Hepatocyte (in vitro differentiated cells): Measurements from ENCODE around the gene CASR. TPM values are rescaled to one million over a fixed set of nuclear protein-coding genes. Genes with fewer than 3 reads are reported as not detected.

Experiments used
- DNase-seq: peaks from one replicate; pipeline ENCODE4 v3.0.0-alpha.2; 2016; ENCODE audit warnings: low spot score
- H2AFZ ChIP-seq: fragments of 200-600 bp; sonication (generic); 2 replicates; pipeline ENCODE4 v1.6.0; 2016; ENCODE audit warnings: antibody characterized with exemption, mild to moderate bottlenecking
- H3K27ac ChIP-seq: fragments of 200-600 bp; sonication (generic); 2 replicates; pipeline ENCODE4 v1.5.1; 2016; ENCODE audit warnings: mild to moderate bottlenecking
- H3K27me3 ChIP-seq: fragments of 200-600 bp; sonication (generic); 2 replicates; pipeline ENCODE4 v1.6.1; 2016
- H3K36me3 ChIP-seq: fragments of 200-600 bp; sonication (generic); replicated peaks from 2 replicates; pipeline ENCODE4 v1.5.1; 2016; ENCODE audit warnings: low read depth; ENCODE audit not compliant: insufficient read depth
- H3K4me1 ChIP-seq: fragments of 200-600 bp; sonication (generic); 2 replicates; pipeline ENCODE4 v1.5.1; 2016; ENCODE audit warnings: mild to moderate bottlenecking, moderate library complexity; ENCODE audit not compliant: insufficient read depth
- H3K4me2 ChIP-seq: fragments of 200-600 bp; sonication (generic); 2 replicates; pipeline ENCODE4 v1.6.0; 2016
- H3K4me3 ChIP-seq: fragments of 200-600 bp; sonication (generic); 2 replicates; pipeline ENCODE4 v1.5.1; 2016; ENCODE audit warnings: mild to moderate bottlenecking
- H3K79me2 ChIP-seq: fragments of 200-600 bp; sonication (generic); 2 replicates; pipeline ENCODE4 v1.6.0; 2017; ENCODE audit warnings: mild to moderate bottlenecking
- H3K9me2 ChIP-seq: fragments of 200-600 bp; sonication (generic); replicated peaks from 2 replicates; pipeline ENCODE4 v1.6.0; 2017; ENCODE audit warnings: mild to moderate bottlenecking; ENCODE audit not compliant: insufficient read depth
- H3K9me3 ChIP-seq: fragments of 200-600 bp; sonication (generic); 2 replicates; pipeline ENCODE4 v1.5.1; 2016; ENCODE audit warnings: low read depth, mild to moderate bottlenecking
- H4K20me1 ChIP-seq: fragments of 200-600 bp; sonication (generic); 2 replicates; pipeline ENCODE4 v1.6.0; 2016; ENCODE audit warnings: mild to moderate bottlenecking; ENCODE audit not compliant: insufficient read depth, poor library complexity, severe bottlenecking
- EZH2 ChIP-seq: fragments of 200-600 bp; sonication (generic); IDR thresholded peaks from 2 replicates; pipeline ENCODE4 v1.6.1; 2016; ENCODE audit warnings: antibody characterized with exemption, mild to moderate bottlenecking, borderline replicate concordance
- EZH2phosphoT487 ChIP-seq: fragments of 200-600 bp; sonication (generic); IDR thresholded peaks from one replicate; pipeline ENCODE4 v1.6.1; 2018; ENCODE audit warnings: antibody characterized with exemption, mild to moderate bottlenecking, low read depth, moderate library complexity; ENCODE audit not compliant: unreplicated experiment, severe bottlenecking
- WGBS: methylation state at CpG from one replicate; pipeline ENCODE4 v1.1.6; 2016; ENCODE audit warnings: low lambda C conversion rate; ENCODE audit errors: missing lambda C conversion rate; 5-methylcytosine and 5-hydroxymethylcytosine counted together
- polyA plus RNA-seq: library from polyadenylated mRNA; unstranded; fragments of >200 nt; fragmentation: Nextera tagmentation; extraction: Ambion mirVana; gene quantifications from 2 replicates; pipeline ENCODE4 v1.2.1, GENCODE V29; 2016
- total RNA-seq: library from RNA; depleted of rRNA; stranded (reverse); fragments of >200 nt; gene quantifications from 2 replicates; pipeline ENCODE4 v1.2.3, GENCODE V29; 2014
- TF ChIP-seq, protein P1 (sequence below): fragments of 200-600 bp; sonication (generic); IDR thresholded peaks from 2 replicates; pipeline ENCODE4 v1.5.1; 2016; ENCODE audit warnings: antibody characterized with exemption, mild to moderate bottlenecking; ENCODE audit not compliant: poor library complexity

CASR gene
- total and polyA plus RNA-seq, 2 experiments from 2014 or later: 0.18 to 0.37 TPM

- no peak for DNase-seq
- TF ChIP-seq, protein P1, sequence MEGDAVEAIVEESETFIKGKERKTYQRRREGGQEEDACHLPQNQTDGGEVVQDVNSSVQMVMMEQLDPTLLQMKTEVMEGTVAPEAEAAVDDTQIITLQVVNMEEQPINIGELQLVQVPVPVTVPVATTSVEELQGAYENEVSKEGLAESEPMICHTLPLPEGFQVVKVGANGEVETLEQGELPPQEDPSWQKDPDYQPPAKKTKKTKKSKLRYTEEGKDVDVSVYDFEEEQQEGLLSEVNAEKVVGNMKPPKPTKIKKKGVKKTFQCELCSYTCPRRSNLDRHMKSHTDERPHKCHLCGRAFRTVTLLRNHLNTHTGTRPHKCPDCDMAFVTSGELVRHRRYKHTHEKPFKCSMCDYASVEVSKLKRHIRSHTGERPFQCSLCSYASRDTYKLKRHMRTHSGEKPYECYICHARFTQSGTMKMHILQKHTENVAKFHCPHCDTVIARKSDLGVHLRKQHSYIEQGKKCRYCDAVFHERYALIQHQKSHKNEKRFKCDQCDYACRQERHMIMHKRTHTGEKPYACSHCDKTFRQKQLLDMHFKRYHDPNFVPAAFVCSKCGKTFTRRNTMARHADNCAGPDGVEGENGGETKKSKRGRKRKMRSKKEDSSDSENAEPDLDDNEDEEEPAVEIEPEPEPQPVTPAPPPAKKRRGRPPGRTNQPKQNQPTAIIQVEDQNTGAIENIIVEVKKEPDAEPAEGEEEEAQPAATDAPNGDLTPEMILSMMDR: no peak
- no peak for TF ChIP-seq EZH2
- no peak overlapping the region for H3K4me3 ChIP-seq
- H3K4me2 ChIP-seq: no peak overlapping the region
- WGBS: 83% methylated on average over 2 of the region's 2 CpGs
- no peaks in the 10 kb centered on the region for H3K4me1 ChIP-seq
- H3K9me2 ChIP-seq: no peaks in the 10 kb centered on the region
- no peak overlapping the region for H3K27ac ChIP-seq
- H3K9me3 ChIP-seq: no peaks in the 10 kb centered on the region
- no peaks in the 10 kb centered on the region for H4K20me1 ChIP-seq
- no peaks in the 10 kb centered on the region for H3K36me3 ChIP-seq
- H3K79me2 ChIP-seq: no peaks in the 10 kb centered on the region
- peaks cover 8% of the 10 kb centered on the region for H3K27me3 ChIP-seq
- H2AFZ ChIP-seq: no peak overlapping the region
Observed at GRCh38 chr3:122239112-122239511, 55.6 kb downstream of the CASR start.

DNA sequence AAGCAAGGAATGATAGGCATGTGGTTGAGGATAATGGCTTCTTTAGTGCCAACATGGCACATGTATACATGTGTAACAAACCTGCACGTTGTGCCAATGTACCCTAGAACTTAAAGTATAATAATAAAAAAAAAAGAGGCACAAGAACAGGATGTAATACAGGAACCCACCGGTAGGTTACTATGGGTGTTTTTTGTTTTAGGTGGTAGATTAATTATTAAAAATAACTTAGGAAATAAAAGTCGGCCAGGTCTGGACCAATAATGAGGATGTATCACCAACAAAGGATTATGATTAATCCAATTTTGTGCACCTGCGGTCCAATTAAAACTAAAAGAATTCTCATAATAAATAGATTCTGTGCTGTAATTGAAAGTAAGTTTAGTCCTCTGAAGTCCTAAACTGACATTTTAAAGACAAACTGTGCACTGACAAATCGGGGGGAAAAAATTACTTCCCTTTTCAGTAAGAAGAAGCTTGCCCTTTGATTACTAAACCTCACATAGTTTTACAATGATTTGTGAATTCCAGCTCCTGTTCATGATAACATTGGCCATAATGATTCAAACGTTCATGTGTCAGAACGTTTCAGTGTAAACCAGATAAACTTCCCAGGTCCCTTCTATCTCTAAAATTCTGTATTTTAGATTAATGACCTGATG is 62.2 kb downstream of the CASR start:
- no peak for TF ChIP-seq EZH2
- TF ChIP-seq, protein P1: no peak
- no peak for TF ChIP-seq EZH2phosphoT487
- H3K79me2 ChIP-seq: no peaks in the 10 kb centered on the region
- H2AFZ ChIP-seq: no peak overlapping the region
- no peaks in the 10 kb centered on the region for H3K36me3 ChIP-seq
- 65% methylated on average over 7 of the region's 7 CpGs for WGBS
- no peak overlapping the region for H3K4me2 ChIP-seq
- no peaks in the 10 kb centered on the region for H3K4me1 ChIP-seq
- DNase-seq: no peak
- no peaks in the 10 kb centered on the region for H4K20me1 ChIP-seq
- H3K4me3 ChIP-seq: no peak overlapping the region
- H3K9me3 ChIP-seq: no peaks in the 10 kb centered on the region
- no peak overlapping the region for H3K27ac ChIP-seq
- H3K27me3 ChIP-seq: peaks cover 3% of the 10 kb centered on the region
- H3K9me2 ChIP-seq: no peaks in the 10 kb centered on the region

GRCh38 chr3:122246199-122246598 is 62.7 kb downstream of the CASR start:
- no peaks in the 10 kb centered on the region for H3K9me3 ChIP-seq
- H3K4me2 ChIP-seq: no peak overlapping the region
- H3K9me2 ChIP-seq: no peaks in the 10 kb centered on the region
- H3K27ac ChIP-seq: no peak overlapping the region
- TF ChIP-seq, protein P1: no peak
- TF ChIP-seq EZH2 (no peak), EZH2phosphoT487 (no peak)
- no peaks in the 10 kb centered on the region for H4K20me1 ChIP-seq
- WGBS: 60% methylated on average over 4 of the region's 4 CpGs
- H3K4me1 ChIP-seq: no peaks in the 10 kb centered on the region
- H3K36me3 ChIP-seq: no peaks in the 10 kb centered on the region
- H3K4me3 ChIP-seq: no peak overlapping the region
- DNase-seq: no peak
- H3K79me2 ChIP-seq: no peaks in the 10 kb centered on the region
- H2AFZ ChIP-seq: no peak overlapping the region
- peaks cover 3% of the 10 kb centered on the region for H3K27me3 ChIP-seq
